Loucy (cell line): Measurements from ENCODE around the gene ST6GAL1.
"Not testable (repeated sequence)": the region's sequence is repeated elsewhere in the genome, so short reads cannot be mapped to it uniquely, and the experiment has no call there.

Experiments
- CTCF ChIP-seq: fragments of 200-600 bp; sonication (generic); conservative IDR thresholded peaks from 2 replicates; pipeline ENCODE4 v1.5.1; 2014; ENCODE audit warnings: mild to moderate bottlenecking, antibody characterized with exemption, low read length
- EZH2phosphoT487 ChIP-seq: fragments of 200-600 bp; IDR thresholded peaks from 2 replicates; pipeline ENCODE4 v1.6.1; 2018; ENCODE audit warnings: antibody characterized with exemption, mild to moderate bottlenecking, moderate library complexity, borderline replicate concordance

DNA sequence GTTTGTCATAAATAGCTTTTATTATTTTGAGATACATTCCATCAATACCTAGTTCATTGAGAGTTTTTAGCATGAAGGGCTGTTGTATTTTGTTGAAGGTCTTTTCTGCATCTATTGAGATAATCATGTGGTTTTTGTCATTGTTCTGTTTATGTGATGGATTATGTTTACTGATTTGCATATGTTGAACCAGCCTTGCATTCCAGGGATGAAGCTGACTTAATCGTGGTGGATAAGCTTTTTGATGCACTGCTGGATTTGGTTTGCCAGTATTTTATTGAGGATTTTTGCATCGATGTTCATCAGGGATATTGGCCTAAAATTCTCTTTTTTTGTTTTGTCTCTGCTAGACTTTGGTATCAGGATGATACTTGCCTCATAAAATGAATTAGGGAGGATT, 124.1 kb downstream of the ST6GAL1 start:
- TF ChIP-seq CTCF, EZH2phosphoT487: not testable (repeated sequence)
